ENCODE data around the gene SPRTN. TPM values are rescaled to one million over a fixed set of nuclear protein-coding genes. Genes with fewer than 3 reads are reported as not detected.

The SPRTN gene
- total and polyA plus RNA-seq, 2 donors (not counting 1 experiment from before 2014, with no cell fraction given) = 3.5 to 13.4 TPM

- TF ChIP-seq EZH2 (IDR thresholded peaks at IDR 0.05; ENCODE audit: borderline replicate concordance, insufficient read depth, low read depth, low read length, poor library complexity, severe bottlenecking) = no peak
- TF ChIP-seq, protein P1, sequence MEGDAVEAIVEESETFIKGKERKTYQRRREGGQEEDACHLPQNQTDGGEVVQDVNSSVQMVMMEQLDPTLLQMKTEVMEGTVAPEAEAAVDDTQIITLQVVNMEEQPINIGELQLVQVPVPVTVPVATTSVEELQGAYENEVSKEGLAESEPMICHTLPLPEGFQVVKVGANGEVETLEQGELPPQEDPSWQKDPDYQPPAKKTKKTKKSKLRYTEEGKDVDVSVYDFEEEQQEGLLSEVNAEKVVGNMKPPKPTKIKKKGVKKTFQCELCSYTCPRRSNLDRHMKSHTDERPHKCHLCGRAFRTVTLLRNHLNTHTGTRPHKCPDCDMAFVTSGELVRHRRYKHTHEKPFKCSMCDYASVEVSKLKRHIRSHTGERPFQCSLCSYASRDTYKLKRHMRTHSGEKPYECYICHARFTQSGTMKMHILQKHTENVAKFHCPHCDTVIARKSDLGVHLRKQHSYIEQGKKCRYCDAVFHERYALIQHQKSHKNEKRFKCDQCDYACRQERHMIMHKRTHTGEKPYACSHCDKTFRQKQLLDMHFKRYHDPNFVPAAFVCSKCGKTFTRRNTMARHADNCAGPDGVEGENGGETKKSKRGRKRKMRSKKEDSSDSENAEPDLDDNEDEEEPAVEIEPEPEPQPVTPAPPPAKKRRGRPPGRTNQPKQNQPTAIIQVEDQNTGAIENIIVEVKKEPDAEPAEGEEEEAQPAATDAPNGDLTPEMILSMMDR (IDR thresholded peaks at IDR 0.05) = no peak
- Histone ChIP-seq H3K4me2 (replicated peaks; ENCODE audit: low read depth, low read length, poor library complexity, severe bottlenecking) (no peak overlapping the region), H3K9me3 (ENCODE audit: control extremely low read depth in 1 of 3, control insufficient read depth in 2 of 3, insufficient read depth in 1 of 3, low read length in 2 of 3) (no peaks in the 10 kb centered on the region), H3K4me3 (ENCODE audit: control extremely low read depth in 1 of 5, extremely low read depth in 1 of 5, insufficient read depth in 1 of 5, low read depth in 2 of 5, low read length in 4 of 5) (no peak overlapping the region), H3K27ac (ENCODE audit: low read length in 2 of 2) (no peak overlapping the region), H3K79me2 (ENCODE audit: control insufficient read depth, insufficient read depth, low read length) (no peaks in the 10 kb centered on the region), H3K27me3 (replicated peaks in 1 of 4; ENCODE audit: control extremely low read depth in 1 of 4, control insufficient read depth in 3 of 4, insufficient read depth in 4 of 4, low read length in 3 of 4) (no peaks in the 10 kb centered on the region), H2AFZ (ENCODE audit: insufficient read depth, low read depth, low read length, poor library complexity, severe bottlenecking) (no peak overlapping the region), H3K36me3 (replicated peaks in 1 of 2; ENCODE audit: control extremely low read depth in 1 of 2, control insufficient read depth in 1 of 2, extremely low read depth in 1 of 2, insufficient read depth in 2 of 2, low read length in 1 of 2) (peaks cover 0 to 11% of the 10 kb centered on the region in 2 experiments), H4K20me1 (ENCODE audit: control insufficient read depth, insufficient read depth, low read length, poor library complexity, severe bottlenecking) (no peaks in the 10 kb centered on the region), H3K4me1 (ENCODE audit: control insufficient read depth in 2 of 2, insufficient read depth in 2 of 2, low read length in 2 of 2) (no peaks in the 10 kb centered on the region), H3K9ac (ENCODE audit: low read length) (no peak overlapping the region)
- Mint-ChIP-seq H3K4me1 (no peaks in the 10 kb centered on the region), H3K4me3 (no peak overlapping the region), H3K27ac (no peak overlapping the region), H3K9me3 (ENCODE audit: insufficient read depth) (no peaks in the 10 kb centered on the region), H3K27me3 (no peaks in the 10 kb centered on the region)
- ATAC-seq (ENCODE audit: low read depth) (no peak), DNase-seq (no peak)
- no CpG with 5 or more reads among the region's 1 CpG for WGBS (ENCODE audit: insufficient coverage)
- ChIA-PET POLR2A (no interaction called here), CTCF (interaction anchor here (0.8 to 3.5 kb wide), 4 partner anchors 57 to 242 kb away, joined by 3 to 14 read pairs (median 4); no protein-coding TSS in a partner anchor)
- intact Hi-C loops (cut with micrococcal nuclease) = no loop called here
Observed at GRCh38 chr1:231363624-231364023, 25.5 kb downstream of the SPRTN start.

DNA sequence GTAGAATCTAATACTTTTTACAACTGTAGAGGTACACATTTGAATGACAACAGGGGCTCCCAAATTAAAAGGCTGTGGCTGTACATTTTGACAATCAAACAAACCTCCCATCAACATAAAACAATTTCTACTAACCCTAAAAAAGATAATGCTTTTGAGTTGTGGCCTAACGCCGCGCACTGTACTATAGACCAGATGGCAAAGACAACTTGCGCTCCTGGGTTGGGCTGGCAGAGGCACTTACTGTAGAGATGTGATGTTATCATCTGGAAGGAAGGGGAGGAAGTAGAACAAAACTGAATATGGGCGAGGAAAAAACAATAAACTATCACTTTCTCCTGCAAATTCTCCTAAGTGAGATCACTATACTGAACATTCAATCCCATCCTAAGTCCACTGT is 26.1 kb downstream of the SPRTN start:
- DNase-seq = no peak
- Histone ChIP-seq H3K9ac (ENCODE audit: low read length) (no peak overlapping the region), H3K79me2 (ENCODE audit: control insufficient read depth, insufficient read depth, low read length) (no peaks in the 10 kb centered on the region), H3K4me2 (replicated peaks; ENCODE audit: low read depth, low read length, poor library complexity, severe bottlenecking) (no peak overlapping the region), H3K9me3 (ENCODE audit: control extremely low read depth in 1 of 3, control insufficient read depth in 2 of 3, insufficient read depth in 1 of 3, low read length in 2 of 3) (no peaks in the 10 kb centered on the region), H3K4me3 (ENCODE audit: control extremely low read depth in 1 of 5, extremely low read depth in 1 of 5, insufficient read depth in 1 of 5, low read depth in 2 of 5, low read length in 4 of 5) (no peak overlapping the region), H3K36me3 (replicated peaks in 1 of 2; ENCODE audit: control extremely low read depth in 1 of 2, control insufficient read depth in 1 of 2, extremely low read depth in 1 of 2, insufficient read depth in 2 of 2, low read length in 1 of 2) (peaks cover 0 to 17% of the 10 kb centered on the region in 2 experiments), H2AFZ (ENCODE audit: insufficient read depth, low read depth, low read length, poor library complexity, severe bottlenecking) (no peak overlapping the region), H3K27me3 (replicated peaks in 1 of 4; ENCODE audit: control extremely low read depth in 1 of 4, control insufficient read depth in 3 of 4, insufficient read depth in 4 of 4, low read length in 3 of 4) (no peaks in the 10 kb centered on the region), H3K4me1 (ENCODE audit: control insufficient read depth in 2 of 2, insufficient read depth in 2 of 2, low read length in 2 of 2) (no peaks in the 10 kb centered on the region), H4K20me1 (ENCODE audit: control insufficient read depth, insufficient read depth, low read length, poor library complexity, severe bottlenecking) (no peaks in the 10 kb centered on the region), H3K27ac (ENCODE audit: low read length in 2 of 2) (no peak overlapping the region)
- WGBS (ENCODE audit: insufficient coverage) = no CpG with 5 or more reads among the region's 5 CpGs
- POLR2A ChIA-PET = no interaction called here
- Mint-ChIP-seq H3K4me1 (no peaks in the 10 kb centered on the region), H3K27ac (no peak overlapping the region), H3K9me3 (ENCODE audit: insufficient read depth) (no peaks in the 10 kb centered on the region), H3K4me3 (no peak overlapping the region), H3K27me3 (no peaks in the 10 kb centered on the region)
- CTCF ChIA-PET = interaction anchor here (0.8 kb wide), 1 partner anchor 237 kb away, joined by 4 read pairs; no protein-coding TSS in a partner anchor
- intact Hi-C loops (cut with micrococcal nuclease) = no loop called here
- no peak for ATAC-seq (ENCODE audit: low read depth)
- TF ChIP-seq, protein P1 (IDR thresholded peaks at IDR 0.05) = no peak
- no peak for TF ChIP-seq EZH2 (IDR thresholded peaks at IDR 0.05; ENCODE audit: borderline replicate concordance, insufficient read depth, low read depth, low read length, poor library complexity, severe bottlenecking)
